Measurements from ENCODE around the gene SHISA2. TPM values are rescaled to one million over a fixed set of nuclear protein-coding genes. Genes with fewer than 3 reads are reported as not detected.

Gene SHISA2
- total RNA-seq, 2 donors from 2014 or later: 195 to 292 TPM

- no peak for TF ChIP-seq CTCF (conservative IDR thresholded peaks at IDR 0.05)
- Mint-ChIP-seq H3K9me3 (no peaks in the 10 kb centered on the region), H3K27ac (no peak overlapping the region), H3K27me3 (ENCODE audit: insufficient read depth) (peaks cover 6% of the 10 kb centered on the region), H3K4me1 (peaks cover 26% of the 10 kb centered on the region), H3K4me3 (no peak overlapping the region), H3K36me3 (ENCODE audit: low read depth) (no peaks in the 10 kb centered on the region)
- DNase-seq: no peak
- Histone ChIP-seq H3K36me3 (ENCODE audit: control insufficient read depth, insufficient read depth, low read length) (no peaks in the 10 kb centered on the region), H3K9ac (ENCODE audit: extremely low read depth, low read length, poor library complexity, severe bottlenecking) (no peak overlapping the region), H3K4me3 (ENCODE audit: low read length) (no peak overlapping the region), H3K27ac (ENCODE audit: low read depth, low read length) (no peak overlapping the region), H3K9me3 (ENCODE audit: control insufficient read depth, low read length) (no peaks in the 10 kb centered on the region), H3K27me3 (ENCODE audit: control insufficient read depth, insufficient read depth, low read length, poor library complexity, severe bottlenecking) (no peaks in the 10 kb centered on the region), H3K4me1 (ENCODE audit: control insufficient read depth, insufficient read depth, low read length) (no peaks in the 10 kb centered on the region)
- 78 to 94% methylated on average over 10 to 13 of the region's 13 CpGs for WGBS, 2 experiments (ENCODE audit: insufficient coverage in 1 of 2, insufficient read length in 1 of 2)
These were observed 29.1 kb downstream of the SHISA2 start for GRCh38 chr13:26022538-26023292.

GRCh38 chr13:26021956-26022355, 29.9 kb downstream of the SHISA2 start:
- H3K9ac ChIP-seq (ENCODE audit: extremely low read depth, low read length, poor library complexity, severe bottlenecking): no peak overlapping the region
- no peaks in the 10 kb centered on the region for H3K4me1 ChIP-seq (ENCODE audit: control insufficient read depth, insufficient read depth, low read length)
- no peak overlapping the region for H3K4me3 ChIP-seq (ENCODE audit: low read length)
- no peaks in the 10 kb centered on the region for H3K9me3 ChIP-seq (ENCODE audit: control insufficient read depth, low read length)
- H3K27me3 ChIP-seq (ENCODE audit: control insufficient read depth, insufficient read depth, low read length, poor library complexity, severe bottlenecking): peaks cover 5% of the 10 kb centered on the region
- no peak overlapping the region for H3K27ac Mint-ChIP-seq
- no peak overlapping the region for H3K27ac ChIP-seq (ENCODE audit: low read depth, low read length)
- H3K27me3 Mint-ChIP-seq (ENCODE audit: insufficient read depth): peaks cover 6% of the 10 kb centered on the region
- no peaks in the 10 kb centered on the region for H3K36me3 ChIP-seq (ENCODE audit: control insufficient read depth, insufficient read depth, low read length)
- no peak for TF ChIP-seq CTCF (conservative IDR thresholded peaks at IDR 0.05)
- 93 to 95% methylated on average over 3 of the region's 3 CpGs for WGBS, 2 experiments (ENCODE audit: insufficient coverage in 1 of 2, insufficient read length in 1 of 2)
- no peaks in the 10 kb centered on the region for H3K9me3 Mint-ChIP-seq
- H3K36me3 Mint-ChIP-seq (ENCODE audit: low read depth): no peaks in the 10 kb centered on the region
- peaks cover 28% of the 10 kb centered on the region for H3K4me1 Mint-ChIP-seq
- DNase-seq: no peak
- H3K4me3 Mint-ChIP-seq: no peak overlapping the region

GRCh38 chr13:26021516-26021915, 30.3 kb downstream of the SHISA2 start:
- H3K9me3 Mint-ChIP-seq: no peaks in the 10 kb centered on the region
- Histone ChIP-seq H3K27me3 (ENCODE audit: control insufficient read depth, insufficient read depth, low read length, poor library complexity, severe bottlenecking) (peaks cover 9% of the 10 kb centered on the region), H3K36me3 (ENCODE audit: control insufficient read depth, insufficient read depth, low read length) (no peaks in the 10 kb centered on the region), H3K4me3 (ENCODE audit: low read length) (no peak overlapping the region), H3K9me3 (ENCODE audit: control insufficient read depth, low read length) (no peaks in the 10 kb centered on the region), H3K4me1 (ENCODE audit: control insufficient read depth, insufficient read depth, low read length) (no peaks in the 10 kb centered on the region), H3K9ac (ENCODE audit: extremely low read depth, low read length, poor library complexity, severe bottlenecking) (no peak overlapping the region), H3K27ac (ENCODE audit: low read depth, low read length) (no peak overlapping the region)
- peaks cover 6% of the 10 kb centered on the region for H3K27me3 Mint-ChIP-seq (ENCODE audit: insufficient read depth)
- no peak overlapping the region for H3K27ac Mint-ChIP-seq
- H3K4me3 Mint-ChIP-seq: no peak overlapping the region
- no peak for TF ChIP-seq CTCF (conservative IDR thresholded peaks at IDR 0.05)
- H3K36me3 Mint-ChIP-seq (ENCODE audit: low read depth): no peaks in the 10 kb centered on the region
- 87 to 94% methylated on average over 2 of the region's 2 CpGs for WGBS, 2 experiments (ENCODE audit: insufficient coverage in 1 of 2, insufficient read length in 1 of 2)
- DNase-seq: no peak
- peaks cover 28% of the 10 kb centered on the region for H3K4me1 Mint-ChIP-seq
